Subcutaneous adipose tissue (tissue), 4 donors: ENCODE data around the gene GREB1L. TPM values are rescaled to one million over a fixed set of nuclear protein-coding genes. Genes with fewer than 3 reads are reported as not detected.

Source experiments
- CTCF ChIP-seq: fragments of 450-650 bp; IDR thresholded peaks from one replicate; pipeline ENCODE4 v1.5.1; 2016; ENCODE audit warnings: low read depth, mild to moderate bottlenecking, control low read depth, antibody characterized with exemption, moderate library complexity
- total RNA-seq, 4 donors: library from RNA; depleted of rRNA; stranded (reverse); fragments of >200 nt; gene quantifications; one replicate each; pipeline ENCODE4 v1.1.0, GENCODE V29; 2016

The GREB1L gene
- total RNA-seq, 4 donors from 2014 or later = 10.0 to 39.7 (median 26.0) TPM

DNA sequence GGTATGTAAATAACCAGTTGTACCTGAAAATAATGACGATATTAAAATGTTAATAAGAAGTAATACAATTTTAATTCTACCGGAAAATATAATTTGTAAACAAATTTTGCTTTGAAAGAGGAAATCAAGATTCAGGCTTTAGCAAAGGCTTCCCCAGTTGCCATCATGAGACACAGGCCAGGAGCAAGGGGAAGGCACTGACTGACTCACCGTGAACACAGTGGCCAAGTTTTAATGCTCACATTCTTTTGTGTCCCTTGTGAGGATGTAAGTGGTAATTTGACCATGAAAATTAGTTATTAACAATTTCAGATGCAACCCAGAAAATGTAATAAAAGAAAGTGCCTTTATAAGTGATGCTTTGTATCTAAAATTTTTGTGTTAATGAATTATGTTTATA lies 164.1 kb downstream of the GREB1L start:
- TF ChIP-seq CTCF = no peak

- TF ChIP-seq CTCF = no peak
These were observed 166.6 kb downstream of the GREB1L start for GRCh38 chr18:21408681-21409080.

- no peak for TF ChIP-seq CTCF
These were observed 191.4 kb downstream of the GREB1L start for GRCh38 chr18:21433436-21433835.

DNA sequence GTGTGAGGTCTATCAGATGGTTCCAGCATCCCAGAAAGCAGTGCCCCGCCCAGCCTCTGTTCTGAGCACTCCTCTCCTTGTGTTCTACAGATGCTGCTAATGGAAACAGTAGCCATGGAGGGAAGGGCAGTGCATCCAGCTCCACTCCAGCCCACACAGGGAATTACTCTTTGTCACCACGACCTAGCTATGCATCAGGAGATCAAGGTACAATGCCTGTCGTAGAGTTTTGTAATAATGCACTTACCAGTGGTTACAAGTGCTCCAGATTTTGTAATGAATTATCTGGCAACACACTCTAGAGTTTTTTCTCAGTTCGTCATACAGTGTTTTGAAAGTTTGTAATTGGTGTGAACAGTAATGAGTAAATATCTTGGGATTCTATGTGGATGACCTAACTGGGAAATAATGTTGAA lies 197.4 kb downstream of the GREB1L start:
- no peak for TF ChIP-seq CTCF

GRCh38 chr18:21441670-21442069 lies 199.6 kb downstream of the GREB1L start:
- no peak for TF ChIP-seq CTCF

GRCh38 chr18:21443776-21444464 lies 201.9 kb downstream of the GREB1L start:
- TF ChIP-seq CTCF = no peak

DNA sequence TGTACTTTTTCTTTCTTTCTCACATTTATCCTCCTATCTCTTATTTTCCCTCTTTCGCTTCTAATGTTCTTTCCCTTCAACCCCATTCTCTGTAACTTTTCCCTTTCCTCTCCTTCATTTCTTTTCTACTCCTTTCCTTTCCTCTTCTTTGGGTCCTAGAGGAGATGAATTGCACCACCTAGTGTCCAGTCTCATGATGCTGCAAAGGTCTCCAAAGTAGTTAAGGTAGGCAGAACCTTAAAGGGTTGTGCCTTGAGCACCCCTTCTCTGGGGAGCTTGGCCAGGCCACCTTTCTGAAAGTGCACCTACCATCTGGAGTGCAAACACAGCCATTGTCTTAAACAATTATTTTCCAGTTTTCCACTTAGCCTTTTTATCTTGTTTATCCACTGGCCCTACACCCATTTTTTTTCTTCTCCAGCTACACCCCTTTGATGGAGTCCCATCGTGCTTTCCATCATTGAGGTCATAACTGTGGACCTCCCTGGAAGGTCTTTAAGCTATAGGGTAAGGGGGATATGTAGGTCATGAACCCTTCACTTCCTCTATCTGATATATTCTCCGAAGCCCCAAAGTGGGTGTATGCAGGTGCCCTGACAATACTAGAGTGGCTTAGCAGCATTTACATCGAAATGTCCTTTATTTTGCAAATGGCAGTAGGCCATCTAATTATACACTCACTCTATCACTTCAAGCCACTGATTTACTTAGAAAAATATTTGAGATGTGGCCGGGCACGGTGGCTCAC lies 202.6 kb downstream of the GREB1L start:
- no peak for TF ChIP-seq CTCF
